ENCODE results near the gene SOX2.

- TF ChIP-seq CTCF (IDR thresholded peaks at IDR 0.05; ENCODE audit: insufficient read depth, low read length, poor library complexity, severe bottlenecking): no peak
- no peak for TF ChIP-seq EZH2phosphoT487 (conservative IDR thresholded peaks at IDR 0.05; ENCODE audit: low read length)
Observed at GRCh38 chr3:181715571-181716340, 4.0 kb downstream of the SOX2 start.

Data from SU-DHL-6 (cell line).